Measurements from ENCODE around the gene PDZD2.

- TF ChIP-seq CTCF (IDR thresholded peaks at IDR 0.05), result no peak
- no peak for TF ChIP-seq ZFX (IDR thresholded peaks at IDR 0.05; ENCODE audit: borderline replicate concordance)
Measured at GRCh38 chr5:32030686-32031085, 391.8 kb downstream of the PDZD2 start.

All from 22Rv1 (cell line).